IMR-90 (cell line): ENCODE data around the gene NDFIP2. TPM values are rescaled to one million over a fixed set of nuclear protein-coding genes. Genes with fewer than 3 reads are reported as not detected.

Experiments
- ATAC-seq: fragments of 200-7000 bp; cut with Tn5 transposase; 2 replicates; pipeline ENCODE4 v1.9.1; 2020; ENCODE audit warnings: low read depth, mild to moderate bottlenecking, moderate library complexity
- BruUV-seq: library from RNA; stranded (reverse); fragments of 400-500 nt; replicated peaks from 2 replicates; lab custom pipeline; 2021; lab: Mats Ljungman, UMichigan
- CTCF ChIA-PET: fragments of 300-600 bp; formaldehyde crosslinking; extraction: SDS; loops from one replicate; lab custom pipeline; 2021; ENCODE audit warnings: antibody characterized with exemption; lab: Yijun Ruan, JAX
- POLR2A ChIA-PET: fragments of 300-600 bp; sonication (Branson Sonifier 250); formaldehyde crosslinking; loops from one replicate; lab custom pipeline; 2022; ENCODE audit warnings: antibody characterized with exemption; ENCODE audit not compliant: unreplicated experiment; lab: Charles Lee
- DNase-seq: peaks from one replicate; pipeline ENCODE4 v3.0.0; 2013
- H2AFZ ChIP-seq: replicated peaks from 2 replicates; pipeline ENCODE3; 2013; ENCODE audit warnings: low read length, mild to moderate bottlenecking; ENCODE audit not compliant: poor library complexity
- H2AK5ac ChIP-seq: 2 replicates; pipeline ENCODE4 v1.6.1; 2013; ENCODE audit warnings: low read depth, low read length, inconsistent platforms
- H2AK9ac ChIP-seq: replicated peaks from 2 replicates; pipeline ENCODE3; 2013; ENCODE audit warnings: mild to moderate bottlenecking, low read depth, low read length, moderate library complexity; ENCODE audit not compliant: poor library complexity
- H2BK120ac ChIP-seq: 2 replicates; pipeline ENCODE4 v1.6.1; 2013; ENCODE audit warnings: low read depth, low read length, inconsistent platforms
- H2BK15ac ChIP-seq: 3 replicates; pipeline ENCODE4 v1.6.1; 2013; ENCODE audit warnings: low read depth, low read length, inconsistent platforms
- H2BK20ac ChIP-seq: 2 replicates; pipeline ENCODE4 v1.6.1; 2013; ENCODE audit warnings: low read depth, mild to moderate bottlenecking, inconsistent platforms, low read length, moderate library complexity
- H2BK5ac ChIP-seq: 2 replicates; pipeline ENCODE4 v1.6.1; 2013; ENCODE audit warnings: mild to moderate bottlenecking, low read depth, low read length, inconsistent platforms; ENCODE audit not compliant: poor library complexity, severe bottlenecking
- H3K14ac ChIP-seq: replicated peaks from 2 replicates; pipeline ENCODE4 v1.6.1; 2013; ENCODE audit warnings: low read depth, low read length, inconsistent platforms
- H3K18ac ChIP-seq: 2 replicates; pipeline ENCODE4 v1.6.1; 2013; ENCODE audit warnings: low read depth, low read length, control low read depth
- H3K23ac ChIP-seq: 2 replicates; pipeline ENCODE4 v1.6.1; 2013; ENCODE audit warnings: low read depth, low read length, inconsistent platforms
- H3K27ac ChIP-seq: 2 replicates; pipeline ENCODE4 v1.5.1; 2013; ENCODE audit warnings: mild to moderate bottlenecking, control low read depth, low read length; ENCODE audit not compliant: insufficient read depth
- H3K27me3 ChIP-seq: 2 replicates; pipeline ENCODE4 v1.6.1; 2013; ENCODE audit warnings: low read length; ENCODE audit not compliant: control insufficient read depth, insufficient read depth
- H3K36me3 ChIP-seq: 2 replicates; pipeline ENCODE4 v1.6.1; 2013; ENCODE audit warnings: low read length, mixed read lengths; ENCODE audit not compliant: control insufficient read depth, insufficient read depth
- H3K4ac ChIP-seq: 2 replicates; pipeline ENCODE4 v1.6.1; 2013; ENCODE audit warnings: low read depth, low read length, inconsistent platforms
- H3K4me1 ChIP-seq: 2 replicates; pipeline ENCODE4 v1.6.1; 2013; ENCODE audit warnings: low read length, mixed read lengths; ENCODE audit not compliant: control insufficient read depth, insufficient read depth
- H3K4me2 ChIP-seq: 2 replicates; pipeline ENCODE4 v1.6.1; 2013; ENCODE audit warnings: low read depth, mild to moderate bottlenecking, control low read depth, low read length, moderate library complexity
- H3K4me3 ChIP-seq: 2 replicates; pipeline ENCODE4 v1.5.1; 2013; ENCODE audit warnings: low read depth, mild to moderate bottlenecking, control low read depth, low read length, moderate library complexity; ENCODE audit not compliant: insufficient read depth
- H3K56ac ChIP-seq: 2 replicates; pipeline ENCODE4 v1.6.1; 2013; ENCODE audit warnings: low read length, inconsistent platforms; ENCODE audit not compliant: insufficient read depth; ENCODE audit errors: extremely low read depth
- H3K79me1 ChIP-seq, 2 experiments: 2 replicates each; pipeline ENCODE4 v1.6.1; 2013; ENCODE audit warnings: low read length in 2 of 2, inconsistent platforms in 1 of 2, low read depth in 1 of 2
- H3K9ac ChIP-seq: 2 replicates; pipeline ENCODE4 v1.6.1; 2013; ENCODE audit warnings: low read depth, low read length, control low read depth
- H3K9me1 ChIP-seq: 2 replicates; pipeline ENCODE4 v1.6.1; 2013; ENCODE audit warnings: low read length, inconsistent platforms; ENCODE audit not compliant: insufficient read depth
- H3K9me3 ChIP-seq: 2 replicates; pipeline ENCODE4 v1.6.1; 2013; ENCODE audit warnings: low read length; ENCODE audit not compliant: control insufficient read depth, insufficient read depth
- H4K20me1 ChIP-seq: 2 replicates; pipeline ENCODE4 v1.6.1; 2013; ENCODE audit warnings: low read length, inconsistent platforms; ENCODE audit not compliant: insufficient read depth
- H4K5ac ChIP-seq: 2 replicates; pipeline ENCODE4 v1.6.1; 2013; ENCODE audit warnings: mild to moderate bottlenecking, low read depth, low read length, control low read depth
- H4K8ac ChIP-seq, 2 experiments: 2 replicates each; pipeline ENCODE4 v1.6.1; 2013; ENCODE audit warnings: low read depth in 2 of 2, low read length in 2 of 2, control low read depth in 1 of 2, inconsistent platforms in 1 of 2
- H4K91ac ChIP-seq: 2 replicates; pipeline ENCODE4 v1.6.1; 2013; ENCODE audit warnings: low read depth, low read length, inconsistent platforms; ENCODE audit not compliant: insufficient read depth
- BHLHE40 ChIP-seq: fragments of 150-350 bp; IDR thresholded peaks from 2 replicates; pipeline ENCODE4 v1.6.1; 2016; ENCODE audit warnings: mild to moderate bottlenecking, low read depth, low read length
- CHD1 ChIP-seq: IDR thresholded peaks from 2 replicates; pipeline ENCODE4 v1.6.1; 2012; ENCODE audit warnings: low read depth, low read length, improper control_type of control experiment
- CTCF ChIP-seq: conservative IDR thresholded peaks from 2 replicates; pipeline ENCODE4 v1.5.1; 2012; ENCODE audit warnings: mild to moderate bottlenecking, low read depth, low read length, improper control_type of control experiment
- FOS ChIP-seq: fragments of 150-350 bp; IDR thresholded peaks from 2 replicates; pipeline ENCODE4 v1.6.1; 2016; ENCODE audit warnings: low read depth, low read length
- MAFK ChIP-seq: IDR thresholded peaks from 2 replicates; pipeline ENCODE4 v1.6.1; 2012; ENCODE audit warnings: low read depth, low read length, improper control_type of control experiment
- MAZ ChIP-seq: IDR thresholded peaks from 2 replicates; pipeline ENCODE4 v1.6.1; 2012; ENCODE audit warnings: low read depth, mild to moderate bottlenecking, low read length, improper control_type of control experiment, moderate library complexity, borderline replicate concordance
- MXI1 ChIP-seq: IDR thresholded peaks from 2 replicates; pipeline ENCODE4 v1.6.1; 2012; ENCODE audit warnings: low read depth, mild to moderate bottlenecking, low read length, moderate library complexity, borderline replicate concordance
- NFE2L2 ChIP-seq: fragments of 150-350 bp; IDR thresholded peaks from 2 replicates; pipeline ENCODE4 v1.6.1; 2016; ENCODE audit warnings: low read depth, mild to moderate bottlenecking, low read length
- POLR2A ChIP-seq: IDR thresholded peaks from 2 replicates; pipeline ENCODE4 v1.6.1; 2012; ENCODE audit warnings: mild to moderate bottlenecking, low read depth, low read length
- RAD21 ChIP-seq: IDR thresholded peaks from 2 replicates; pipeline ENCODE4 v1.6.1; 2012; ENCODE audit warnings: low read length, improper control_type of control experiment
- RCOR1 ChIP-seq: IDR thresholded peaks from 2 replicates; pipeline ENCODE4 v1.6.1; 2012; ENCODE audit warnings: mild to moderate bottlenecking, low read length, improper control_type of control experiment; ENCODE audit not compliant: insufficient replicate concordance
- RFX5 ChIP-seq: IDR thresholded peaks from 2 replicates; pipeline ENCODE4 v1.8.0; 2012; ENCODE audit warnings: low read depth, mild to moderate bottlenecking, low read length, moderate library complexity
- SMC3 ChIP-seq: fragments of 150-350 bp; IDR thresholded peaks from 2 replicates; pipeline ENCODE4 v1.6.1; 2016; ENCODE audit warnings: low read depth, mild to moderate bottlenecking, antibody characterized with exemption, low read length, moderate library complexity
- USF2 ChIP-seq: fragments of 150-350 bp; IDR thresholded peaks from 2 replicates; pipeline ENCODE4 v1.6.1; 2017; ENCODE audit warnings: mild to moderate bottlenecking, antibody characterized with exemption, low read length, low read depth
- WGBS, 2 experiments: methylation state at CpG; one replicate each; pipeline versions ENCODE4 v1.1.5 to v1.1.7; 2013; ENCODE audit warnings: missing lambda C conversion rate in 2 of 2; ENCODE audit not compliant: insufficient read length in 1 of 2; ENCODE audit errors: extremely low coverage in 2 of 2; 5-methylcytosine and 5-hydroxymethylcytosine counted together
- dilution Hi-C: fragments of 300-500 bp; cut with HindIII; formaldehyde crosslinking; loops from one replicate; pipeline ENCODE4 v1.14.3; 2018; ENCODE audit warnings: low sequenced_read_pairs; ENCODE audit not compliant: unreplicated experiment
- in situ Hi-C: fragments of 300-500 bp; cut with MboI; formaldehyde crosslinking; loops from 3 replicates; pipeline ENCODE4 v1.14.3; 2019; ENCODE audit warnings: low sequenced_read_pairs, inconsistent platforms, mixed read lengths
- intact Hi-C: fragments of 100-400 bp; cut with micrococcal nuclease; formaldehyde crosslinking; loops from 2 replicates; pipeline ENCODE4 v1.10.0; 2022
- polyA plus RNA-seq, 3 experiments: library from polyadenylated mRNA; depleted of rRNA; stranded (reverse); fragments of >200 nt; gene quantifications; 2 replicates each; pipeline ENCODE4 v1.2.3, GENCODE V29; 2012; ENCODE audit warnings: low replicate concordance in 1 of 3
- total RNA-seq: library from RNA; depleted of rRNA; stranded (reverse); fragments of >200 nt; gene quantifications from 2 replicates; pipeline ENCODE4 v1.2.3, GENCODE V29; 2012
- TF ChIP-seq, protein P1 (sequence below): fragments of 150-350 bp; IDR thresholded peaks from 2 replicates; pipeline ENCODE4 v1.6.1; 2016; ENCODE audit warnings: low read depth, mild to moderate bottlenecking, low read length, moderate library complexity, borderline replicate concordance

The NDFIP2 gene
- total and polyA plus RNA-seq, 2 of the 4 experiments (the other 2 are of a cell fraction) = 23.8 to 25.8 TPM

DNA sequence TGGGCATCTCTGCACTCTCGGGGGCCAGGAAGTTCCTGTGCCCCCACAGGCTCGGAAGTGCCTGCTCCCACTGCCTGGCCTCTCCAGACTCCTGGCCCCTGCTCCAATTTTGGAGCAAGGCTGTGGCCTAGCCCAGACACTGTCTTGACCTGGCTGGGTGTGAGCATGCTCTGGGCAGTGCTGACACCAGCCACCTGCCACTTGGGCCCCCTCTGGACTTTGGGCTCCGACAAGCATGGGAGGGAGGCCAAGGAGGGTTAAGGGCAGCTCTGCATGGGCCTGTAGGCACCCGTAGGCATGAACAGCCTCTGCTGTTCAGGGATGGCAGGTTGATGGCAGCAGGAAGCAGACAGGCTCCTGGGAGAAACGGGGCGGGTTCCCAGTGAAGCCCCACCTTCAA lies 48.9 kb upstream of the NDFIP2 start:
- no peaks in the 10 kb centered on the region for H3K9me3 ChIP-seq
- BruUV-seq = no TSS peak
- H4K20me1 ChIP-seq = no peaks in the 10 kb centered on the region
- CTCF ChIA-PET = no interaction called here
- no peak overlapping the region for H4K91ac ChIP-seq
- TF ChIP-seq CTCF (no peak), RAD21 (no peak), NFE2L2 (no peak), MAFK (no peak), MAZ (no peak), FOS (no peak), MXI1 (no peak), RCOR1 (no peak), SMC3 (no peak), CHD1 (no peak), RFX5 (no peak), POLR2A (no peak), BHLHE40 (no peak), USF2 (no peak)
- TF ChIP-seq, protein P1, sequence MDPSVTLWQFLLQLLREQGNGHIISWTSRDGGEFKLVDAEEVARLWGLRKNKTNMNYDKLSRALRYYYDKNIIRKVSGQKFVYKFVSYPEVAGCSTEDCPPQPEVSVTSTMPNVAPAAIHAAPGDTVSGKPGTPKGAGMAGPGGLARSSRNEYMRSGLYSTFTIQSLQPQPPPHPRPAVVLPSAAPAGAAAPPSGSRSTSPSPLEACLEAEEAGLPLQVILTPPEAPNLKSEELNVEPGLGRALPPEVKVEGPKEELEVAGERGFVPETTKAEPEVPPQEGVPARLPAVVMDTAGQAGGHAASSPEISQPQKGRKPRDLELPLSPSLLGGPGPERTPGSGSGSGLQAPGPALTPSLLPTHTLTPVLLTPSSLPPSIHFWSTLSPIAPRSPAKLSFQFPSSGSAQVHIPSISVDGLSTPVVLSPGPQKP = no peak
- no peak overlapping the region for H4K8ac ChIP-seq
- no peak for DNase-seq
- intact Hi-C loops (no loop called here), dilution Hi-C loops (loop anchor here (25.0 kb wide), 1 partner anchor 105 kb away; no protein-coding TSS in a partner anchor), in situ Hi-C loops (no loop called here)
- no peak overlapping the region for H3K4me2 ChIP-seq
- H3K27ac ChIP-seq = no peak overlapping the region
- no peak overlapping the region for H3K56ac ChIP-seq
- H3K18ac ChIP-seq = no peak overlapping the region
- no peaks in the 10 kb centered on the region for H3K36me3 ChIP-seq
- H3K27me3 ChIP-seq = no peaks in the 10 kb centered on the region
- POLR2A ChIA-PET = no interaction called here
- no peak overlapping the region for H3K4me3 ChIP-seq
- no peak overlapping the region for H2BK120ac ChIP-seq
- no peak overlapping the region for H4K5ac ChIP-seq
- H2AFZ ChIP-seq = peak overlapping the region; percentile 47
- H3K4ac ChIP-seq = no peak overlapping the region
- H2AK5ac ChIP-seq = no peak overlapping the region
- 70% methylated on average over 2 of the region's 6 CpGs; no CpG with 5 or more reads in 1 of the 2 experiments for WGBS, 2 experiments
- no peak for ATAC-seq
- no peak overlapping the region for H2BK15ac ChIP-seq
- no peaks in the 10 kb centered on the region for H3K79me1 ChIP-seq
- no peak overlapping the region for H2BK20ac ChIP-seq
- H3K9ac ChIP-seq = no peak overlapping the region
- no peaks in the 10 kb centered on the region for H3K9me1 ChIP-seq
- H2AK9ac ChIP-seq = no peak overlapping the region
- no peak overlapping the region for H2BK5ac ChIP-seq
- no peak overlapping the region for H3K14ac ChIP-seq
- no peak overlapping the region for H3K23ac ChIP-seq
- peaks cover 2% of the 10 kb centered on the region; the same call in 1 of the 2 replicates for H3K4me1 ChIP-seq
